Fibroblast of lung (primary cell): Measurements from ENCODE around the gene WHRN.

Source experiments
- EZH2 ChIP-seq: IDR thresholded peaks from 2 replicates; pipeline ENCODE4 v1.5.1; 2012; ENCODE audit warnings: low read length, control low read depth, mild to moderate bottlenecking; ENCODE audit errors: missing control alignments
- TF ChIP-seq, protein P1 (sequence below), 2 donors: IDR thresholded peaks in 1 of 2; conservative IDR thresholded peaks in 1 of 2; 1 replicate in 1 of 2; 2 replicates in 1 of 2; pipeline ENCODE4 v1.5.1; 2011 to 2012; ENCODE audit warnings: low read length in 2 of 2, control low read depth in 1 of 2, inconsistent platforms in 1 of 2, low read depth in 1 of 2, mild to moderate bottlenecking in 1 of 2

DNA sequence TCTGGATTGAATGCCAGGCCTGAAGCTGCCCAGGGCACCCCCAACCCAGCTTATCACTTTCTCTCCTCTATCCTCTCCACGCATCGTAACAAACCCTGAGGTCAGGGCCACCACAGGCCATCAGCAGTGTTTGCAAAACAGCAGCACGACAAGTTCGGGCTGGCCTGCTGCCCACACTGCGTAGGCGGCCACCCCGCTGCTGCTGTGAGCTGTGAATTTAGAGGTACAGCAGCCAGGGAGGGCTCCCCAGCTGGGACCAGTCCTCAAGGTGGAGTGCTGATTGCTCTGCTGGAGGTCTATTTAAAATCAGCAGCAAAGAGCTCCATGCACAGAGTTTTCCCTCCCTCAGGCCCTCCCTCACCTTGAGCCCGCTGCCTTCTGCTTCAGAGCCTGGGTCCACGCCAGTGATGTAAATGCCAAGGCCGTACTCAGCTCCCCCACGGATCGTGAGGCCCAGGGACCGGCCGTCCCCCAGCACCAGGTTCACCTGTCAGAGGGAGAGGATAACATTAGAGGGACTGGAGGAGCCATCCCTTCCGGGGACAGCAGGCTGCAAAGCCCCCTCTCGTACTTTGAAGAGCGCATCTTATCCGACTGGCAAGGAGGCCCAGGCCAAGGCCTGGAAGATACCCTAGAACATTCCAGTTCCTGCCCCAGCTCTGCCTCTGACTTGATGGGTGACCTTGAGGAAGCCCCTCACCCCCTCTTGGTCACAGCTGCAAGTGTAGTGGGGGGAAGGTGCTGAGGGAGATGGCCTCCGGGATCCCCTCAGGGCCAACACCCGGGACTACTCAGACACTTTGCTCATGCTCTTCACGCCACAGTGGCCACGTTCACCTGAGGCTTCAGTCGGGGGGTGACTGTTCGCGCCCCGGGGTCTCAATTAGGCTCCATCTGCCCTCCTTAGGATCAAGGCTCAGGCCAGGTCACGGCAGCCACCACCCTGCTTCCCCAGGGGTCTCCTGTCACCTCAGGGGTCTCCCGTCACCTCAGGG is 39.1 kb downstream of the WHRN start:
- TF ChIP-seq, protein P1, sequence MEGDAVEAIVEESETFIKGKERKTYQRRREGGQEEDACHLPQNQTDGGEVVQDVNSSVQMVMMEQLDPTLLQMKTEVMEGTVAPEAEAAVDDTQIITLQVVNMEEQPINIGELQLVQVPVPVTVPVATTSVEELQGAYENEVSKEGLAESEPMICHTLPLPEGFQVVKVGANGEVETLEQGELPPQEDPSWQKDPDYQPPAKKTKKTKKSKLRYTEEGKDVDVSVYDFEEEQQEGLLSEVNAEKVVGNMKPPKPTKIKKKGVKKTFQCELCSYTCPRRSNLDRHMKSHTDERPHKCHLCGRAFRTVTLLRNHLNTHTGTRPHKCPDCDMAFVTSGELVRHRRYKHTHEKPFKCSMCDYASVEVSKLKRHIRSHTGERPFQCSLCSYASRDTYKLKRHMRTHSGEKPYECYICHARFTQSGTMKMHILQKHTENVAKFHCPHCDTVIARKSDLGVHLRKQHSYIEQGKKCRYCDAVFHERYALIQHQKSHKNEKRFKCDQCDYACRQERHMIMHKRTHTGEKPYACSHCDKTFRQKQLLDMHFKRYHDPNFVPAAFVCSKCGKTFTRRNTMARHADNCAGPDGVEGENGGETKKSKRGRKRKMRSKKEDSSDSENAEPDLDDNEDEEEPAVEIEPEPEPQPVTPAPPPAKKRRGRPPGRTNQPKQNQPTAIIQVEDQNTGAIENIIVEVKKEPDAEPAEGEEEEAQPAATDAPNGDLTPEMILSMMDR (conservative IDR thresholded peaks at IDR 0.05 in 1 of 2, IDR thresholded peaks at IDR 0.05 in 1 of 2; ENCODE audit: low read depth in 1 of 2, low read length in 2 of 2): no peak
- no peak for TF ChIP-seq EZH2
